Spinal cord (tissue), 10 donors: ENCODE data around the gene DNAH3. TPM values are rescaled to one million over a fixed set of nuclear protein-coding genes. Genes with fewer than 3 reads are reported as not detected.
"Not testable (repeated sequence)": the region's sequence is repeated elsewhere in the genome, so short reads cannot be mapped to it uniquely, and the experiment has no call there.

ENCODE experiments used
- DNase-seq, 6 donors: peaks; one replicate each; pipeline versions ENCODE4 v3.0.0 to v3.0.0-alpha.2; 2013 to 2015; ENCODE audit warnings: low spot score in 6 of 6, low read depth in 4 of 6
- H3K27ac ChIP-seq: one replicate; pipeline ENCODE4 v1.5.1; 2013; ENCODE audit warnings: low read depth, low read length, control low read depth
- H3K27me3 ChIP-seq: one replicate; pipeline ENCODE4 v1.6.1; 2013; ENCODE audit warnings: low read length; ENCODE audit not compliant: control insufficient read depth, insufficient read depth
- H3K36me3 ChIP-seq: one replicate; pipeline ENCODE4 v1.6.1; 2013; ENCODE audit warnings: low read length; ENCODE audit not compliant: control insufficient read depth, insufficient read depth
- H3K4me1 ChIP-seq: one replicate; pipeline ENCODE4 v1.6.1; 2013; ENCODE audit warnings: low read length; ENCODE audit not compliant: control insufficient read depth, insufficient read depth
- H3K4me3 ChIP-seq: one replicate; pipeline ENCODE4 v1.5.1; 2013; ENCODE audit warnings: low read depth, low read length, control low read depth
- H3K9me3 ChIP-seq: one replicate; pipeline ENCODE4 v1.6.1; 2013; ENCODE audit warnings: low read length; ENCODE audit not compliant: control insufficient read depth, insufficient read depth
- WGBS: methylation state at CpG from one replicate; pipeline ENCODE4 v1.1.5; 2013; ENCODE audit warnings: missing lambda C conversion rate; ENCODE audit not compliant: insufficient coverage; 5-methylcytosine and 5-hydroxymethylcytosine counted together
- polyA plus RNA-seq, 2 donors: library from polyadenylated mRNA; unstranded; fragments of 120-200 nt; gene quantifications; one replicate each; pipeline ENCODE4 v1.2.1, GENCODE V29; 2013; ENCODE audit not compliant: insufficient read length in 2 of 2
- total RNA-seq, 2 donors: library from RNA; depleted of rRNA in 1 of 2; stranded (reverse); fragments of 120-200 nt in 1 of 2; fragments of >200 nt in 1 of 2; gene quantifications; one replicate each; pipeline versions ENCODE4 v1.2.3 to v1.2.4, GENCODE V29; 2013 to 2014
- donor health status: healthy.

DNAH3 gene
- total and polyA plus RNA-seq, 4 donors: 1.6 to 3.2 (median 1.9) TPM

DNA sequence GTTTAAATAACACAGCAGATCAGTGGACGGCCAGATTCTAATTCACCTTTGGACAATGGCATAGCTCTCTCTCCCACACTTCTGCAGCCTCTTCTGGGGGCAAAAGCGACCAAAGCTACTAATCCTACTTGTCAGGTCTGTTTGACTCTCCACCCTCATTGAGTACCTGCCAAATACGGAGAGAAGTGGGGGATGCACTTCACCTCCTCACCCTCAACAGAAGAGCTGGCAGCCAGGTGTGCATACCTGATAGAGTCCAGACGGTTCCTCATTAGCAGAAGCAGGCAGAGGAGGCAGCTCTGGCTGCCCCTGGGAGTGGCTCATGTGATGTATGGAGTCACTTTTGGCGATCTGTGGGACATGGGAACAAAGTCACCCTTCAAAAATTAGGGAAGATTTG is 4.9 kb downstream of the DNAH3 start:
- H3K36me3 ChIP-seq: no peaks in the 10 kb centered on the region
- H3K27me3 ChIP-seq: no peaks in the 10 kb centered on the region
- DNase-seq: no peak
- 75% methylated on average over 2 of the region's 5 CpGs for WGBS
- H3K4me3 ChIP-seq: no peak overlapping the region
- H3K9me3 ChIP-seq: no peaks in the 10 kb centered on the region
- H3K27ac ChIP-seq: no peak overlapping the region
- H3K4me1 ChIP-seq: peaks cover 4% of the 10 kb centered on the region

DNA sequence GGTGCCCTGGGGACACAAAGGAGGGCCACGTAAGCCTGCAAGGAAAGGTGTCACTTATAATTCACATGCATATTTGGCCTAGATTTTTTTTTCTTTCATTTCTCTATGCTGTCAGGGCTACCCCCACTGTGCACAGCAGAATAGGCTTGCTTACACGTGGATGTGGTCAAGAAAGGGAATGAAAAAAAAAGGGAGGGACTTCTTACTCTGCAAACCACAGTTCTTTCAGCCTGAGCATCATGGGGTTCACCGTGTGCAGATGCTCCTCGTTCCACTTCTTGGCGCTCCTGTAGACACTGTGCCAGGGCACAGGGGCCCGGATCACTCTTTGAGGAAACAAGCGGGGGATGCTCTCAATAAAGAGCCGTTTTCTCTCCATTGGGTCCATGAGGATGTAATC is 16.6 kb downstream of the DNAH3 start:
- DNase-seq: no peak
- H3K36me3 ChIP-seq: no peaks in the 10 kb centered on the region
- H3K27me3 ChIP-seq: no peaks in the 10 kb centered on the region
- no peak overlapping the region for H3K27ac ChIP-seq
- 93% methylated on average over 5 of the region's 8 CpGs for WGBS
- H3K9me3 ChIP-seq: no peaks in the 10 kb centered on the region
- H3K4me1 ChIP-seq: no peaks in the 10 kb centered on the region
- no peak overlapping the region for H3K4me3 ChIP-seq

DNA sequence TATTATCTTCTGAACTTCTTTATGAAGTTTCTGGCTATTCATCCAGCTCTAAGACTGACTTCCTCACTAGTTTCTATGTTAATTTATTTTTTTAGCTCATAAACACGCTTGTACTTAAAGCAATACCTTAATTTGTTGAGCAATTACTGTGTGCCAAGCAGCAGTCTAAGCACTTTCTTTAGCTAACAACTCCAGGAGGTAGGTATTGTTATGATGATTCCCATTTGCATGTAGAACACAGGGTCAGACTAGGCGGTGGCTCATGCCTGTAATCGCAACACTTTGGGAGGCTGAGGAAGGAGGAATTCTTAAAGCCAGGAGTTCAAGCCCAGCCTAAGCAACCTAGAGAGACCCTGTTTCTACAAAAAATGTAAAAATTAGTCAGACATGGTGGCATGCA is 19.8 kb downstream of the DNAH3 start:
- no peaks in the 10 kb centered on the region for H3K9me3 ChIP-seq
- H3K4me3 ChIP-seq: no peak overlapping the region
- H3K36me3 ChIP-seq: no peaks in the 10 kb centered on the region
- no peaks in the 10 kb centered on the region for H3K27me3 ChIP-seq
- no peaks in the 10 kb centered on the region for H3K4me1 ChIP-seq
- WGBS: no CpG with 5 or more reads among the region's 3 CpGs
- H3K27ac ChIP-seq: no peak overlapping the region
- DNase-seq: no peak

DNA sequence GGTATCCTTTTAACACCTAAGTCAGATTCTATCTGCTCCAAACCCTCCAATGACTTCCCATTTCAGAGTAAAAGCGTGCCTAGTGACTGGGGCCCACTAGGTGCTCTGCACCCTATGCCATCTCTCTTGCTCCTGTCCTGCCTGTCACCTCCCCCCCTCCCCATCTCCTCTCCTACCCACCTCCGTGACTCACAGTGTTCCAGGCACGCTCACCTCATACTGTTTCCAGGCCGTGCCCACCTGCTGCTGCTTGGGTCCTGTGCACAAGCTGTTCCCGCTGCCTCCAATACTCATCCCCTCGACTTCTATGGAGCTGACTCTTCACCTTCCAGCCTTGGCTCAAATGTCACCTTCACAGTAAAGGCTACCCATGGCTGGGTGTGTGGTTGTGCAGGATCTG is 21.7 kb downstream of the DNAH3 start:
- Histone ChIP-seq H3K27me3 (no peaks in the 10 kb centered on the region), H3K4me3 (no peak overlapping the region), H3K9me3 (no peaks in the 10 kb centered on the region), H3K27ac (no peak overlapping the region), H3K4me1 (no peaks in the 10 kb centered on the region), H3K36me3 (no peaks in the 10 kb centered on the region)
- no peak for DNase-seq
- WGBS: 85% methylated on average over 4 of the region's 6 CpGs

DNA sequence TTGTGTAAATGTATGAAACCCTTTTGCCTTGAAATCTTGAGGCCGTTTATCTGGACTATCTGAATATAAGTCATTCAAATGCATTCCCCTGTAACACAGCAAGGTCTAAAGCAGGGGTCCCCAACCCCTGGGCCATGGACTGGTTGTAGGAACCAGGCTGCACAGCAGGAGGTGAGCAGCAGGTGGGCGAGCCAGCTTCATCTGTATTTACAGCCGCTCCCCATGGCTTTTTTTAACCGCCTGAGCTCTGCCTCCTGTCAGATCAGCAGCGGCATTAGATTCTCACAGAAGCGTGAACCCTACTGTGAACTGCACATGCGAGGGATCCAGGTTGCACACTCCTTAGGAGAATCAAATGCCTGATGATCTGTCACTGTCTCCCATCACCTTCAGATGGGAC is 24.1 kb downstream of the DNAH3 start:
- Histone ChIP-seq H3K27ac (no peak overlapping the region), H3K36me3 (no peaks in the 10 kb centered on the region), H3K27me3 (no peaks in the 10 kb centered on the region), H3K4me3 (no peak overlapping the region), H3K4me1 (no peaks in the 10 kb centered on the region), H3K9me3 (no peaks in the 10 kb centered on the region)
- WGBS: 58% methylated on average over 7 of the region's 7 CpGs
- peak in 1 of 6 donors; percentile 6 for DNase-seq

DNA sequence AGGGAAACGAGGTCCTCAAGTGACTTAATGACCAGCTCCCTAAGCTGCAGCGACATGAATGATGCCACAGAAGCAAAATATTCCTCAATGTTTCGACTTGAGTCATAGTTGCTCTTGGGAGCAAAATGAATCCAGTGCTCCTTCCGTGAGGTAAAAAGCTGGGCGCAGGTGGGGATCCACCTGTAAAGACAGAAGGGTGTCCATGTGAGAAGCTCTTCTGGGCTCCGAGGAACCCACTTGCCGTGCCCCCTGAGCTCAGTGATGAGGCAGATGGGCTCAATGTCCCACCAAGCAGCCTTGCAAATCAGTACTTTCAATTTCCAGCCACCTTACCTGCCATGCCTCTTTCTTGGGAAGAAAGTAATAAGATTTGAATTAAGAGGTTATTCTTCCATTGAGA is 25.5 kb downstream of the DNAH3 start:
- Histone ChIP-seq H3K27ac (no peak overlapping the region), H3K4me1 (no peaks in the 10 kb centered on the region), H3K36me3 (no peaks in the 10 kb centered on the region), H3K9me3 (no peaks in the 10 kb centered on the region), H3K27me3 (no peaks in the 10 kb centered on the region), H3K4me3 (no peak overlapping the region)
- DNase-seq: no peak
- WGBS: 95% methylated on average over 5 of the region's 7 CpGs

DNA sequence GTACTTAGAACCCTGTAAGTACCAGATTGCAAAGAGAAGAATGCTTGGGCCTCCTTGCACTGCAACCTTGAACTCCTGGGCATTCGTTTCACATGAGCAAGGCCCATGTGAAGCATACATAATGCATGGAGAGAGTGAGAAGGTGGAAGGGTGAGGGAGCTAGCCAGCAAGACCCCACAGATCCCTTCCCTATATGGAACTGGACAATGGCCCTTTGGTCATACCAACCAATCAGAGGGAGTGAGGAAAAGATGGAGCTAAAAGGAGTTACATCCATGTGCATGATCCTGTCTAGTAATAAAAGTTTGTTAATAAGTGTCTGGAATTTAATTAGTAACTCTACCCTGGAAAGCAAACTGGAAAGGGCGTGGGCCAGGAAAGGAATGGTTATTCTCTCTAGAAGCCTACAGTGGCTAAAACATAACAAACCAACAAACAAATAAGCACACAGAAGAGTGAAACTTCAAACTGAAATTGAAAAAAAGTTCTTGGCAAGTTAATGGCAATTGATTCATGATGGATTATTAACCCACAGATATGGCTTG is 29.6 kb downstream of the DNAH3 start:
- WGBS: no CpG with 5 or more reads among the region's 2 CpGs
- no peaks in the 10 kb centered on the region for H3K4me1 ChIP-seq
- no peaks in the 10 kb centered on the region for H3K27me3 ChIP-seq
- no peak for DNase-seq
- H3K36me3 ChIP-seq: no peaks in the 10 kb centered on the region
- no peak overlapping the region for H3K4me3 ChIP-seq
- no peaks in the 10 kb centered on the region for H3K9me3 ChIP-seq
- no peak overlapping the region for H3K27ac ChIP-seq

DNA sequence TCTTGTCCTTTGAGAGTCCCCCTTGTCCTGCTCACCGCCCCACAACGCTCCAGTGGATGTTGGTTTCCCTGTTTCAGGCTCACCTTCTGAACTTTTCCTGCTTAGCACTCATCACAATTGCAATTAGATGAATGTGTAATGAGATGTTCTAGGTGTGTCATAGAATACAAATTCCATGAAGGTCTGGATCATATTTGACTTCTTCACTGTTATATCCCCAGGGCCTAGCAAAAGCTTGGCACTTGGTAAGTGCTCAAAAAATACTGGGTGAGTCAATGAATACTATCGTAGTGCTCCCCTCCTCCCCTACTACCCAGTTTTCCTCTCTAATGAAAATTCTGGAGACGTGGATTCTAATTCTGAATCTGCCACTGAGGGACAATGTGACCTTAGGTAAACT is 33.1 kb downstream of the DNAH3 start:
- no peak for DNase-seq
- no peaks in the 10 kb centered on the region for H3K9me3 ChIP-seq
- no peak overlapping the region for H3K4me3 ChIP-seq
- H3K4me1 ChIP-seq: no peaks in the 10 kb centered on the region
- WGBS: 93% methylated on average over 2 of the region's 4 CpGs
- no peaks in the 10 kb centered on the region for H3K27me3 ChIP-seq
- no peak overlapping the region for H3K27ac ChIP-seq
- H3K36me3 ChIP-seq: no peaks in the 10 kb centered on the region

DNA sequence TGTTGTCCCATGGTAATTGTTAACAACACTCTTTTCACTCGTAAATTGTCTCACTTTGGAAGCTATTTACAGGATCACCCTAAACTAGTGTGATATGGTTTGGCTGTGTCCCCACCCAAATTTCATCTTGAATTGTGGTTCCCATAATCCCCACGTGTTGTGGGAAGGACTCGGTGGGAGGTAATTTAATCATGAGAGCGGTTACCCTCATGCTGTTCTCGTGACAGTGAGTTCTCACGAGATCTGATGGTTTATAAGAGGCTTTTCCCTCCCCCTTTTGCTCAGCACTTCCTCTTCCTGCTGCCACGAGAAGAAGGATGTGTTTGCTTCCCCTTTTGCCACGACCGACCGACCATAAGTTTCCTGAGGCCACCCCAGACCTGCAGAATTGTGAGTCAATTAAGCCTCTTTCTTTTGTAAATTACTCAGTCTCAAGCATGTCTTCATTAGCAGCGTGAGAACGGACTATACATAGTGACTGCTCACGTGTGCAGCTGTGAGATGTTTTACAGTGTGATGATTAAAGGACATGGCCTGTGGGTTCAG is 34.4 kb downstream of the DNAH3 start:
- 39% methylated on average over 7 of the region's 13 CpGs for WGBS
- H3K27me3 ChIP-seq: no peaks in the 10 kb centered on the region
- no peaks in the 10 kb centered on the region for H3K4me1 ChIP-seq
- peak in 2 of 6 donors; percentile 8 to 47 for DNase-seq
- H3K36me3 ChIP-seq: no peaks in the 10 kb centered on the region
- H3K27ac ChIP-seq: no peak overlapping the region
- no peaks in the 10 kb centered on the region for H3K9me3 ChIP-seq
- H3K4me3 ChIP-seq: no peak overlapping the region

DNA sequence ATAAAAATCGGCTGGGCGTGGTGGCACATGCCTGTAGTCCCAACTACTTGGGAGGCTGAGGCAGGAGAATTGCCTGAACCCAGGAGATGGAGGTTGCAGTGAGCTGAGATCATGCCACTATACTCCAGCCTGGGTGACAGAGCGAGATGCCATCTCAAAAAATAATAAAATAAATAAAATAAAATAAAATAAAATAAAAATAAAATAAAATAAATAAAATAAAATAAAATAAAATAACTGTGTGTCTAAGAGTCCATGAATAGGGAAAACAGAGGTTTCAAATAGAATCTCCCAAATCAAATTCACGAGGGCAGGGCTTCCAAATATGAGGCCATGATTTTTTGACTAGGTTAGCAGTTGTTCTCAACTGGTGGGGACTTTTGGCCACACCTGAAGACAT is 35.1 kb downstream of the DNAH3 start:
- WGBS: 100% methylated on average over 1 of the region's 4 CpGs
- H3K27me3 ChIP-seq, H3K36me3 ChIP-seq, H3K4me3 ChIP-seq, H3K9me3 ChIP-seq, H3K4me1 ChIP-seq, H3K27ac ChIP-seq, DNase-seq: not testable (repeated sequence)
